BLaER1 (cell line): ENCODE results near the gene UTP14C.
A peak's percentile ranks its signal among the peaks of the same experiment; 100 is the strongest.
"Not testable (repeated sequence)": the region's sequence is repeated elsewhere in the genome, so short reads cannot be mapped to it uniquely, and the experiment has no call there.

Experiments used
- H3K27ac ChIP-seq: shearing (Covaris generic); formaldehyde crosslinking; 2 replicates; pipeline ENCODE4 v1.8.1; 2022
- H3K27me3 ChIP-seq: shearing (Covaris generic); formaldehyde crosslinking; 2 replicates; pipeline ENCODE4 v1.8.1; 2022
- H3K36me3 ChIP-seq: shearing (Covaris generic); formaldehyde crosslinking; 2 replicates; pipeline ENCODE4 v1.8.1; 2022
- H3K4me1 ChIP-seq: shearing (Covaris generic); formaldehyde crosslinking; 2 replicates; pipeline ENCODE4 v1.8.1; 2022
- H3K4me2 ChIP-seq: shearing (Covaris generic); formaldehyde crosslinking; 2 replicates; pipeline ENCODE4 v1.8.1; 2022
- H3K4me3 ChIP-seq: shearing (Covaris generic); formaldehyde crosslinking; 2 replicates; pipeline ENCODE4 v1.8.1; 2022
- H3K9ac ChIP-seq: shearing (Covaris generic); formaldehyde crosslinking; 2 replicates; pipeline ENCODE4 v1.8.1; 2022
- H3K9me3 ChIP-seq: shearing (Covaris generic); formaldehyde crosslinking; 2 replicates; pipeline ENCODE4 v1.8.1; 2022
- H4K20me1 ChIP-seq: shearing (Covaris generic); formaldehyde crosslinking; 2 replicates; pipeline ENCODE4 v1.8.1; 2022
- Cebpa-rat ChIP-seq: shearing (Covaris generic); IDR thresholded peaks from 2 replicates; pipeline ENCODE4 v1.8.1; 2022

Gene UTP14C

DNA sequence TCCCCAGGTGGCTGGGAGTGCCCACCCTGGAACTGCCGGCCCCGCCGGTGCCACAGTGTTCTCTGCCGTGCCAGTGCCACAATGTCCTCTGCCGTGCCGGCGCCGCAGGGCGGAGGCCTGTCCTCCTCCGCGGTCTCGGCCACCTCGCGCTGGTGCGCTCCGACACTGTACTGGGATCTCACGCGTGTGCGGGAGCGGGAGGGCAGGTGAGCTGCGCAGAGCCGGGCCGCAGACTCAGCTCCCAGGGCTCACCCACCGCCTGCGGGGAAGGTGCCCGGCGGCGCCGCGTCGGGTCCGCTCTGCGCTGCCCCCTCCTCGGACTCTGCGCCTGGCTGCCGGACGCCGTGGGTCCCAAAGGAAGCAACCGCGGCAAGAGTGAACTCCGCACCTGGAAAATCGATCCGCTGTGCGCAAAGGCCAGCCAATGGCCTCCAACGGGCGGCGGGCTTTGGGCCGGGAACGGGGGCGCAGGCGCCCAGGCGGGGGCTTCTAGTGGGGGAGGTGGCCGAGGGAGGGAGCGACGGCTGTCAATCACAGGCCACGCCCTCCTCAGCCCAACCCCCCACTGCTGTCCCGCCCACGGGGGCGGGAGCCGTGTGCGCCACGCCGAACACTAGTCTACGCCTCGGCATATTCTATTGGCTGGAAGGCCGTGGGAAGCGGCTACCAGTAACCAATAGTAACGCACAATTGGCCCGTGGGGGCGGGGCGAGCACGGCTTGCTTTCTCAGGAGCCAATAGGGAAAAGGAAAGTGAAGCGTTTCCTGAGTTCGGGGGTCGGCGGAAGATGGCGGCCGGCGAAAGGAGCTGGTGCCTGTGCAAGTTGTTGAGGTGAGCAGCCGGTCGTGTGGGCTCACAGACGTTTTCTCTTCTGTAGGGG lies 12.6 kb upstream of the UTP14C start, which contains the start of gene ALG11:
Gene ALG11 (plus strand): TSS at position 767 of the 880 bp plus-strand sequence. CDS start 21 bp downstream, at position 788.
- H3K36me3 ChIP-seq = peaks cover 20% of the 10 kb centered on the region
- H3K4me2 ChIP-seq = peak within 1 kb of the TSS; percentile 100
- peaks cover 27% of the 10 kb centered on the region for H4K20me1 ChIP-seq
- H3K4me3 ChIP-seq = peak within 1 kb of the TSS; percentile 90
- H3K9ac ChIP-seq = peak within 1 kb of the TSS; percentile 79
- peaks cover 6% of the 10 kb centered on the region for H3K9me3 ChIP-seq
- peaks cover 33% of the 10 kb centered on the region for H3K27me3 ChIP-seq
- no peak for TF ChIP-seq Cebpa-rat
- peaks cover 18% of the 10 kb centered on the region for H3K4me1 ChIP-seq
- H3K27ac ChIP-seq = peak within 1 kb of the TSS; percentile 61

DNA sequence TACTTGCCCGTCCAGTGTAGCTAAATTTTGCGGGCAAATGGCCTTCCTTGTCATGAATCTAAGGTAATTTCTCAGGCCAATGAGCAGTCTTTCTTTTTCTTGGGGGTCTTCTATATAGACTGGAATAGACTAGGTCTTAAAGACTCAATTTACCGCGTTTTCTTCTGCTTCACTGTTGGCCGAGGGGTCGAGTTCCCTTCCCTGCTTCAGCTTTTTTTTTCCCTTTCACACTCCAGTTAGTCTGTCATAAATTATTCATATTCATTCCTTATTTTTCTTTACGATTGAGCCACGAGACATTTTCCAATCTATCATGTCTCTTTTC lies 12.0 kb upstream of the UTP14C start:
- Histone ChIP-seq H3K27me3 (peaks cover 33% of the 10 kb centered on the region), H3K4me3 (peak overlapping the region; percentile 90), H4K20me1 (peaks cover 33% of the 10 kb centered on the region), H3K9ac (peak overlapping the region; percentile 79), H3K4me1 (peaks cover 18% of the 10 kb centered on the region), H3K4me2 (peak overlapping the region; percentile 83), H3K9me3 (peaks cover 6% of the 10 kb centered on the region), H3K27ac (peak overlapping the region; percentile 61), H3K36me3 (peaks cover 26% of the 10 kb centered on the region)
- TF ChIP-seq Cebpa-rat = no peak

DNA sequence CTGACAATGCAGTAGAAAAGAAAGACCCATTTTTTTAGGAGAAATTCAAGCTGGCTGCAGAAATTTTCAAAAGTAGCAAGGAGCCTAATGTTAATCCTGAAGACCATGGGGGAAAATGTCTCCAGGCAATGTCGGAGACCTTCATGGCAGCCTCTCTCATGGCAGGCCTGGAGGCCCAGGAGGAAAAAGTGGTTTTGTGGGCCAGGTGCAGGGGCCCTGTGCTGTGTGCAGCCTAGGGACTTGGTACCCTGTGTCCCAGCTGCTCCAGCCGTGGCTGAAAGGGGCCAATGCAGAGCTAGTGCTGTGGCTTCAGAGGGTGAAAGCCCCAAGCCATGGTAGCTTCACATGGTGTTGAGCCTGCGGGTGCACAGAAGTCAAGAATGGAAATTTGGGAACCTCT lies 8.2 kb upstream of the UTP14C start:
- Histone ChIP-seq H3K9ac (no peak overlapping the region), H3K36me3 (peaks cover 61% of the 10 kb centered on the region), H3K4me1 (peaks cover 13% of the 10 kb centered on the region), H3K27ac (no peak overlapping the region), H3K9me3 (peaks cover 6% of the 10 kb centered on the region), H3K27me3 (peaks cover 7% of the 10 kb centered on the region), H4K20me1 (peaks cover 25% of the 10 kb centered on the region), H3K4me3 (no peak overlapping the region), H3K4me2 (no peak overlapping the region)
- TF ChIP-seq Cebpa-rat = no peak

DNA sequence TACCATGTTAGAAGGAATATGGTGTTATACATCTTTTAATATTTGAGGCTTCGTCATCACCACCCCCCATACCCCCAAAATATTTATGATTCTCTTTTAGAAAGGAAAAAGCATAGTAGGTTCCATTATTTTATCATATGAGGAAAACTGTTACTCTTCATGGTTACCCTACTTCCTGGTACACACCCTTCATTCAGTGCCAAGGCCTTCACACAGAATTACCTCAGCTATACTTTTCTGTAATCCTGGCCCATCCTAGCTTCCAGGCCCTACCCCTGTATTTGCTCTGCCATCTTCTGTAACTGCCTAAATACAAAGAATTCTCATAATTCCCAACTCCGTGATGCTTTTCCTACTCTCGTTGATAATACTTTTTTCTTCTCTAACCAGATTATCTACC lies 4.3 kb upstream of the UTP14C start:
- peaks cover 27% of the 10 kb centered on the region; the same call in 1 of the 2 replicates for H4K20me1 ChIP-seq
- no peaks in the 10 kb centered on the region for H3K27me3 ChIP-seq
- peaks cover 95% of the 10 kb centered on the region for H3K36me3 ChIP-seq
- no peak overlapping the region for H3K27ac ChIP-seq
- no peak overlapping the region for H3K9ac ChIP-seq
- no peak overlapping the region for H3K4me3 ChIP-seq
- H3K9me3 ChIP-seq = peaks cover 6% of the 10 kb centered on the region
- TF ChIP-seq Cebpa-rat = no peak
- no peak overlapping the region for H3K4me2 ChIP-seq
- no peaks in the 10 kb centered on the region for H3K4me1 ChIP-seq

DNA sequence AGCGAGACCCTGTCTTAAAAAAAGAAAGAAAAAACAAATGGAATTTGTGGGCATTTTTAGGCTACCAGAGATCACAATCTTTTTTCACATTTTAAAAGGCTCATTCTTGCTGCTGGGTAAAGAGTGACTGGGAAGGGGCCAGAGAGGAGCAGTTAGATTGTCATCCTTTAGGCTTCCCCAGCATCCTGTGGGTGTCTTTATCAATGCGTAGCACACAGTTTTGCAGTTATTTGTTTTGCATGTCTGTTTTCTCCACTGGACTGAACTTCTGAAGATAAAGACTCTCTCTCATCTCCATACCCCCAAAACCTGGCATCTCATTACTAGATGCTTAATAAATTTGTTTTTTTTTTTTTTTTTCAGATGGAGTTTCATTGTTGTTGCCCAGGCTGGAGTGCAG lies 2.1 kb upstream of the UTP14C start:
- Histone ChIP-seq H4K20me1 (peaks cover 27% of the 10 kb centered on the region; the same call in 1 of the 2 replicates), H3K27ac (no peak overlapping the region), H3K9me3 (no peaks in the 10 kb centered on the region), H3K9ac (no peak overlapping the region), H3K4me2 (no peak overlapping the region), H3K4me1 (no peaks in the 10 kb centered on the region), H3K36me3 (peaks cover 95% of the 10 kb centered on the region), H3K4me3 (no peak overlapping the region), H3K27me3 (no peaks in the 10 kb centered on the region)
- no peak for TF ChIP-seq Cebpa-rat

DNA sequence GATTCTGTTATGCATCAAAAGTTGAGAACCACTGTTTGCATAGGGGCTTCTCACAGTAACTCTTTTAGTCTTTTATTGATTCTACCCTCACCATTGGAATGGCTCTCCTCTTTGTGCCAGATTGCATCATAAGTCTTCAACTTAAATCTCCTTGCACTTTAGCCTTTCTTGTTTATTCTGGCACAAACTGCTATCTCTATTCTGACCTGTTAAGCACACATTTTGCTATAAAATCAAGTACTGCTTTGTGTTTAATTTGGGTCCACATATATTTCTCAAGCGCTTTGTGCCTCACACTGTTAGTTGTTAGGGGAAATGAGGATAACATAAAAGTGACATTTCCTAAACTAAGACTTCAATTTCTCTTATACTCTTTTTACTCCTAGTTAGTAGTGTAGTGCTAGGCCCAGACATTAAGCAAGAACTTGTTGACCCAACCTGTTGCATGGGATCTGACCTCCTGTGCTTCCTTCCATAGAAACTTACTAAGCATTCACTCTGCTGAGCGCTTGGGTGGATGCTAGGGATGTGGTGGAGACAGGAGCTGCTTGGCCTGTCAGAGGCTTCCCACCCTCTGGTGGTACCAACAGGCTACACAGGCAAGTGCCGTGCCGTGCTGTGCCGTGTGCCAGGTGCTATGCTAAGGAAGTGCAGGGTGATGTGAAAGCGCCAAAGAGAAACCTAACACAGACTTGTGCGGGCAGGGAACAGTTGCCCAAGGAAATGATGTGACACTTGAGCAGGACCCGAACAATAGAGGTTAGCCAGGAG lies 1.2 kb downstream of the UTP14C start:
- no peaks in the 10 kb centered on the region for H3K27me3 ChIP-seq
- H3K36me3 ChIP-seq = peaks cover 98% of the 10 kb centered on the region
- no peak overlapping the region for H3K9ac ChIP-seq
- no peak overlapping the region for H3K4me3 ChIP-seq
- H3K4me1 ChIP-seq = no peaks in the 10 kb centered on the region
- no peak for TF ChIP-seq Cebpa-rat
- H4K20me1 ChIP-seq = peaks cover 18% of the 10 kb centered on the region; the same call in 1 of the 2 replicates
- no peaks in the 10 kb centered on the region for H3K9me3 ChIP-seq
- no peak overlapping the region for H3K27ac ChIP-seq
- no peak overlapping the region for H3K4me2 ChIP-seq

DNA sequence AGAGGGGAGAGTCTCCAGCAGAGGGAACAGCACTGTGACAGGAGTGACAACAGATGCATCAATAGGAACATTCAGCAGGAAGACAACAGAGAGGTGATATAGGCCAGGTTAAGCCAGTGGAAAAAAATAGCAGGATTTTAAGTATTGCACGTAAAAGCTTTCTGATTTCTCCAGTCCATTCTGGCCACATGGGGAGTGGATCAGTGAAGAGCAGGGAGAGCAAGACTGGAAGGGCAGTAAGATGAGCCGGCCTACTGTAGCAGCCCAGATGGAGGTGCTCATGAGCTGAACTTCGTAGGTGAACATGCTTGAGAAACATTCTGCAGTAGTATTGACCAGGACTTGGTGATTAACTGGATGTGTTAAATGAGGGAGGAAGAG lies 1.7 kb downstream of the UTP14C start:
- Histone ChIP-seq H4K20me1 (peaks cover 18% of the 10 kb centered on the region; the same call in 1 of the 2 replicates), H3K27me3 (no peaks in the 10 kb centered on the region), H3K9ac (no peak overlapping the region), H3K9me3 (no peaks in the 10 kb centered on the region), H3K4me1 (no peaks in the 10 kb centered on the region), H3K4me3 (no peak overlapping the region), H3K4me2 (no peak overlapping the region), H3K36me3 (peaks cover 97% of the 10 kb centered on the region), H3K27ac (no peak overlapping the region)
- TF ChIP-seq Cebpa-rat = no peak

DNA sequence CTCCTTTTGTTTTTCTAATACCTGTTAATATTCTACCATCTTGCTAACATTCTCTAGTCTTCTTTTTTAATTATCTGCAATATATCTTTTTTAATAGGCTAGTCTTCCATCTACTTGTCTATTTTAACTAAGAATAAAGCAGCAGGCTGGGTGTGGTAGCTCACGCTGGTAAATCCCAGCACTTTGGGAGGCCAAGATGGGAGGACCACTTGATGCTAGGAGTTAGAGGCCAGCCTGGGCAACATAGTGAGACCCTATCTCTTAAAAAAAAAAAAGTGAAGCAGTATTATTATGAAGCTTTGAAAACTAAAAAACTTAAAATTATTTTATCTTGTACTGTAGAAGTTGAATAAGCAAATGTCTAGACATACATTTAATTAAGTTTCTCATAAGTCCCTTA lies 3.3 kb downstream of the UTP14C start:
- no peak overlapping the region for H3K27ac ChIP-seq
- peaks cover 81% of the 10 kb centered on the region for H3K36me3 ChIP-seq
- no peak overlapping the region for H3K9ac ChIP-seq
- TF ChIP-seq Cebpa-rat = no peak
- H3K27me3 ChIP-seq = no peaks in the 10 kb centered on the region
- no peaks in the 10 kb centered on the region for H3K9me3 ChIP-seq
- H4K20me1 ChIP-seq = peaks cover 13% of the 10 kb centered on the region; the same call in 1 of the 2 replicates
- no peaks in the 10 kb centered on the region for H3K4me1 ChIP-seq
- H3K4me2 ChIP-seq = no peak overlapping the region
- H3K4me3 ChIP-seq = no peak overlapping the region

DNA sequence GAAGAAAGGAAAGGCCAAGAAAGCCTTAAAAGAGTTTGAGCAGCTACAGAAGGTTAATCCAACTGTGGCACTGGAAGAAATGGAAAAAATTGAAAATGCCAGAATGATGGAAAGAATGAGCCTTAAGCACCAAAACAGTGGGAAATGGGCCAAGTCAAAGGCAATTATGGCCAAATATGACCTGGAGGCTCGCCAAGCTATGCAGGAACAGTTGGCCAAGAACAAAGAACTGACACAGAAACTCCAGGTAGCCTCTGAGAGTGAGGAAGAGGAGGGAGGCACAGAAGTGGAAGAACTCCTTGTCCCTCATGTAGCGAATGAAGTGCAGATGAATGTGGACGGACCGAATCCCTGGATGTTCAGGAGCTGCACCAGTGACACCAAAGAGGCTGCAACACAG lies 5.1 kb downstream of the UTP14C start:
- Histone ChIP-seq H3K36me3 (peaks cover 65% of the 10 kb centered on the region), H3K9ac (no peak overlapping the region), H3K27me3 (no peaks in the 10 kb centered on the region), H3K9me3 (no peaks in the 10 kb centered on the region), H3K4me3 (no peak overlapping the region), H3K4me2 (no peak overlapping the region), H4K20me1 (peaks cover 24% of the 10 kb centered on the region; the same call in 1 of the 2 replicates), H3K4me1 (no peaks in the 10 kb centered on the region), H3K27ac (no peak overlapping the region)
- no peak for TF ChIP-seq Cebpa-rat

DNA sequence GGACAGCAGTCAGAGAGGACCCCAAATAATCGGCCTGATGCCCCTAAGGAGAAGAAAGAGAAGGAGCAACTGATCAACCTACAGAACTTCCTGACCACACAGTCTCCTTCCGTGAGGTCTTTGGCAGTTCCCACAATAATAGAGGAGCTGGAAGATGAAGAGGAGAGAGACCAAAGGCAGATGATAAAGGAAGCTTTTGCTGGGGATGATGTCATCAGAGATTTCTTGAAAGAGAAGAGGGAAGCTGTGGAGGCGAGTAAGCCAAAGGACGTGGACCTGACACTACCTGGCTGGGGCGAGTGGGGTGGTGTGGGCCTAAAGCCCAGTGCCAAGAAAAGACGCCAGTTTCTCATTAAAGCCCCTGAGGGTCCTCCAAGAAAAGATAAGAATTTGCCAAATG lies 5.9 kb downstream of the UTP14C start:
- Histone ChIP-seq H3K36me3 (peaks cover 57% of the 10 kb centered on the region), H4K20me1 (peaks cover 24% of the 10 kb centered on the region; the same call in 1 of the 2 replicates)

More for the DNA sequence above, 5.9 kb downstream of the UTP14C start:
- H3K4me3 ChIP-seq, H3K4me2 ChIP-seq, H3K9me3 ChIP-seq, H3K9ac ChIP-seq, H3K27me3 ChIP-seq, H3K4me1 ChIP-seq, H3K27ac ChIP-seq: not testable (repeated sequence)
